Naive thymus-derived CD4-positive, alpha-beta T cell (primary cell): ENCODE results near the gene C6orf163. TPM values are rescaled to one million over a fixed set of nuclear protein-coding genes. Genes with fewer than 3 reads are reported as not detected.

Experiments used
- polyA plus RNA-seq, 2 donors: library from polyadenylated mRNA; unstranded; fragments of 300-500 nt; fragmentation: Illumina TruSeq; gene quantifications; one replicate each; pipeline ENCODE4 v1.2.3, GENCODE V29; 2021
- total RNA-seq, 6 experiments: library from RNA in 5 of 6; stranded (reverse) in 5 of 6; gene quantifications; 1 replicate in 5 of 6; 2 replicates in 1 of 6; pipeline ENCODE4 v1.2.3 and lab custom pipeline; 2021 to 2026

C6orf163 gene
- total and polyA plus RNA-seq, 7 experiments from 2014 or later, result 0.65 to 6.9 (median 1.9) TPM

Other genes with a start within 250 kb of the C6orf163 start
- not detected for gene CGA, start 249.7 kb upstream of the C6orf163 start, total RNA-seq
- not detected for gene CGA, start 249.7 kb upstream of the C6orf163 start, polyA plus RNA-seq
- gene ZNF292, start 189.2 kb upstream of the C6orf163 start, total RNA-seq, result 10 to 100 TPM; 62.4 to 87.5 (median 74.3) TPM
- 10 to 100 TPM; 27.4 to 28.5 TPM for gene ZNF292, start 189.2 kb upstream of the C6orf163 start, polyA plus RNA-seq
- 10 to 100 TPM in 3 of 5 experiments, 1 to 10 TPM in 2; 7.3 to 15.7 (median 10.5) TPM for gene SMIM8, start 22.2 kb upstream of the C6orf163 start, total RNA-seq
- 10 to 100 TPM; 11.7 to 18.1 TPM for gene SMIM8, start 22.2 kb upstream of the C6orf163 start, polyA plus RNA-seq
- gene GJB7, start 15.5 kb upstream of the C6orf163 start, total RNA-seq, result not detected
- not detected for gene GJB7, start 15.5 kb upstream of the C6orf163 start, polyA plus RNA-seq
- not detected for gene CFAP206, start 63.2 kb downstream of the C6orf163 start, total RNA-seq
- not detected for gene CFAP206, start 63.2 kb downstream of the C6orf163 start, polyA plus RNA-seq
- 10 to 100 TPM; 10.4 to 23.4 (median 15.6) TPM for gene SLC35A1, start 128.2 kb downstream of the C6orf163 start, total RNA-seq
- gene SLC35A1, start 128.2 kb downstream of the C6orf163 start, polyA plus RNA-seq, result 10 to 100 TPM; 29.2 to 32.6 TPM
- gene RARS2, start 245.2 kb downstream of the C6orf163 start, total RNA-seq, result 10 to 100 TPM; 21.0 to 40.0 (median 24.2) TPM
- 10 to 100 TPM; 32.3 to 37.2 TPM for gene RARS2, start 245.2 kb downstream of the C6orf163 start, polyA plus RNA-seq
- 10 to 100 TPM; 17.7 to 29.8 (median 27.6) TPM for gene ORC3, start 245.3 kb downstream of the C6orf163 start, total RNA-seq
- 10 to 100 TPM; 32.4 to 40.3 TPM for gene ORC3, start 245.3 kb downstream of the C6orf163 start, polyA plus RNA-seq